HCT116 (cell line): ENCODE data around the gene SLC7A9. TPM values are rescaled to one million over a fixed set of nuclear protein-coding genes. Genes with fewer than 3 reads are reported as not detected.

Experiments used
- ATAC-seq: fragments of 200-7000 bp; cut with Tn5 transposase; 2 replicates; pipeline ENCODE4 v1.9.1; 2020; ENCODE audit warnings: mild to moderate bottlenecking, moderate library complexity
- BruUV-seq: library from RNA; stranded (reverse); fragments of 400-500 nt; replicated peaks from 2 replicates; lab custom pipeline; 2021; lab: Mats Ljungman, UMichigan
- CTCF ChIA-PET: fragments of 300-600 bp; sonication (Branson Sonifier 250); formaldehyde crosslinking; loops from one replicate; lab custom pipeline; 2021; ENCODE audit warnings: antibody characterized with exemption; lab: Charles Lee
- POLR2A ChIA-PET: fragments of 300-600, 350-600 bp; sonication (Branson Sonifier 250); formaldehyde crosslinking; loops from one replicate; lab custom pipeline; 2021; ENCODE audit warnings: antibody characterized with exemption; lab: Charles Lee
- RAD21 ChIA-PET, 2 experiments: fragments of 300-600 bp; sonication (Branson Sonifier 250); formaldehyde crosslinking; loops; one replicate each; lab custom pipeline; 2023; ENCODE audit warnings: low total read pairs in 2 of 2; ENCODE audit not compliant: uncharacterized antibody in 2 of 2, unreplicated experiment in 2 of 2, low non-redundant PET in 1 of 2; lab: Charles Lee
- DNase-seq: peaks from one replicate; pipeline ENCODE4 v3.0.0-alpha.2; 2010; ENCODE audit warnings: low read depth, low spot score
- H2AFZ ChIP-seq: fragments of 200-600 bp; shearing (Covaris generic), sonication (generic); 2 replicates; pipeline ENCODE4 v1.6.1; 2017; ENCODE audit warnings: low read depth, mixed run types, mixed read lengths, antibody characterized with exemption, low read length; ENCODE audit not compliant: poor library complexity, severe bottlenecking
- H3K27ac ChIP-seq: 2 replicates; pipeline ENCODE4 v1.5.1; 2012; ENCODE audit warnings: low read depth, low read length
- H3K27me3 ChIP-seq: fragments of 200-600 bp; sonication (generic); 2 replicates; pipeline ENCODE4 v1.6.1; 2016; ENCODE audit warnings: mixed run types, low read length, mixed read lengths; ENCODE audit not compliant: insufficient read depth
- H3K36me3 ChIP-seq, 2 experiments: fragments of 200-500 bp in 1 of 2; fragments of 200-600 bp in 1 of 2; sonication (Bioruptor generic) in 1 of 2; sonication (generic) in 1 of 2; 2 replicates each; pipeline versions ENCODE4 v1.5.1 to v1.6.1; 2014 to 2016; ENCODE audit warnings: low read length in 2 of 2, inconsistent platforms in 1 of 2, mixed read lengths in 1 of 2, mixed run types in 1 of 2; ENCODE audit not compliant: insufficient read depth in 2 of 2, control insufficient read depth in 1 of 2
- H3K4me1 ChIP-seq, 2 experiments: fragments of 200-600 bp in 1 of 2; sonication (generic) in 1 of 2; 2 replicates each; pipeline versions ENCODE4 v1.5.1 to v1.6.1; 2012 to 2017; ENCODE audit warnings: low read length in 2 of 2, inconsistent platforms in 1 of 2, mild to moderate bottlenecking in 1 of 2, mixed read lengths in 1 of 2, mixed run types in 1 of 2, moderate library complexity in 1 of 2; ENCODE audit not compliant: insufficient read depth in 2 of 2, control insufficient read depth in 1 of 2
- H3K4me2 ChIP-seq: fragments of 200-600 bp; sonication (generic); 2 replicates; pipeline ENCODE4 v1.6.1; 2017; ENCODE audit warnings: mixed run types, low read length, mixed read lengths
- H3K4me3 ChIP-seq, 2 experiments: fragments of 200-600 bp in 1 of 2; sonication (generic) in 1 of 2; replicated peaks in 1 of 2; 2 replicates each; pipeline ENCODE4 v1.5.1; 2011 to 2016; ENCODE audit warnings: low read length in 2 of 2, control low read depth in 1 of 2, low read depth in 1 of 2, mild to moderate bottlenecking in 1 of 2, mixed read lengths in 1 of 2, mixed run types in 1 of 2
- H3K79me2 ChIP-seq: fragments of 200-600 bp; sonication (generic); 2 replicates; pipeline ENCODE4 v1.6.1; 2017; ENCODE audit warnings: mild to moderate bottlenecking, mixed run types, low read length, moderate library complexity, mixed read lengths; ENCODE audit not compliant: insufficient read depth
- H3K9ac ChIP-seq: fragments of 200-600 bp; sonication (generic); 2 replicates; pipeline ENCODE4 v1.6.1; 2016; ENCODE audit warnings: low read length, mixed read lengths
- H3K9me2 ChIP-seq: fragments of 200-600 bp; sonication (generic), shearing (Covaris generic); 2 replicates; pipeline ENCODE4 v1.6.1; 2017; ENCODE audit warnings: mixed run types, mild to moderate bottlenecking, moderate library complexity; ENCODE audit not compliant: insufficient read depth
- H3K9me3 ChIP-seq, 2 experiments: fragments of 200-500 bp in 1 of 2; fragments of 200-600 bp in 1 of 2; sonication (Bioruptor generic) in 1 of 2; sonication (generic) in 1 of 2; 2 replicates each; pipeline ENCODE4 v1.6.1; 2014 to 2017; ENCODE audit warnings: low read length in 2 of 2, mixed read lengths in 2 of 2, inconsistent platforms in 1 of 2, low read depth in 1 of 2, mild to moderate bottlenecking in 1 of 2, mixed run types in 1 of 2, moderate library complexity in 1 of 2; ENCODE audit not compliant: control insufficient read depth in 1 of 2, insufficient read depth in 1 of 2
- H4K20me1 ChIP-seq: fragments of 200-600 bp; sonication (generic), shearing (Covaris generic); 2 replicates; pipeline ENCODE4 v1.6.1; 2017; ENCODE audit warnings: mixed run types, mild to moderate bottlenecking, moderate library complexity; ENCODE audit not compliant: insufficient read depth
- CEBPB ChIP-seq: IDR thresholded peaks from 2 replicates; pipeline ENCODE4 v1.6.1; 2012; ENCODE audit warnings: low read depth
- CTCF ChIP-seq, 3 experiments: fragments of 200-600 bp in 1 of 3; sonication (generic) in 1 of 3; IDR thresholded peaks in 2 of 3; conservative IDR thresholded peaks in 1 of 3; 2 replicates each; pipeline ENCODE4 v1.5.1; 2012 to 2017; ENCODE audit warnings: low read depth in 2 of 3, low read length in 2 of 3, antibody characterized with exemption in 1 of 3, borderline replicate concordance in 1 of 3, control low read depth in 1 of 3, mild to moderate bottlenecking in 1 of 3, mixed read lengths in 1 of 3, mixed run types in 1 of 3, moderate library complexity in 1 of 3; ENCODE audit not compliant: insufficient read depth in 1 of 3
- JUND ChIP-seq: IDR thresholded peaks from 2 replicates; pipeline ENCODE4 v1.6.1; 2012
- POLR2A ChIP-seq: IDR thresholded peaks from 2 replicates; pipeline ENCODE4 v1.7.0; 2011; ENCODE audit warnings: borderline replicate concordance; ENCODE audit not compliant: insufficient read depth, insufficient read length; ENCODE audit errors: extremely low read depth
- RAD21 ChIP-seq: IDR thresholded peaks from 2 replicates; pipeline ENCODE4 v1.6.1; 2012; ENCODE audit warnings: low read depth, mild to moderate bottlenecking
- SIN3A ChIP-seq: IDR thresholded peaks from 2 replicates; pipeline ENCODE4 v1.6.1; 2012; ENCODE audit warnings: low read depth
- SP1 ChIP-seq: IDR thresholded peaks from 2 replicates; pipeline ENCODE4 v1.6.1; 2012; ENCODE audit warnings: low read depth
- SRF ChIP-seq: IDR thresholded peaks from 2 replicates; pipeline ENCODE4 v1.6.1; 2012; ENCODE audit warnings: low read depth
- TCF7L2 ChIP-seq: IDR thresholded peaks from 2 replicates; pipeline ENCODE4 v1.7.0; 2011; ENCODE audit warnings: borderline replicate concordance, inconsistent platforms; ENCODE audit not compliant: insufficient read depth, insufficient read length; ENCODE audit errors: extremely low read depth
- YY1 ChIP-seq: IDR thresholded peaks from 2 replicates; pipeline ENCODE4 v1.6.1; 2011; ENCODE audit warnings: low read length, low read depth, moderate library complexity, mild to moderate bottlenecking; ENCODE audit not compliant: insufficient replicate concordance; ENCODE audit errors: extremely low read depth
- intact Hi-C: fragments of 100-400 bp; cut with micrococcal nuclease; formaldehyde crosslinking; loops from 2 replicates; pipeline ENCODE4 v1.10.0; 2022
- total RNA-seq: library from RNA; stranded (reverse); gene quantifications from one replicate; pipeline ENCODE4 v1.2.1, GENCODE V29; 2021; ENCODE audit not compliant: unreplicated experiment
- TF ChIP-seq, protein P1 (sequence below): IDR thresholded peaks from 2 replicates; pipeline ENCODE4 v1.6.1; 2012; ENCODE audit warnings: low read depth

The SLC7A9 gene
- total RNA-seq, 1 experiment from 2014 or later: 0.42 TPM

DNA sequence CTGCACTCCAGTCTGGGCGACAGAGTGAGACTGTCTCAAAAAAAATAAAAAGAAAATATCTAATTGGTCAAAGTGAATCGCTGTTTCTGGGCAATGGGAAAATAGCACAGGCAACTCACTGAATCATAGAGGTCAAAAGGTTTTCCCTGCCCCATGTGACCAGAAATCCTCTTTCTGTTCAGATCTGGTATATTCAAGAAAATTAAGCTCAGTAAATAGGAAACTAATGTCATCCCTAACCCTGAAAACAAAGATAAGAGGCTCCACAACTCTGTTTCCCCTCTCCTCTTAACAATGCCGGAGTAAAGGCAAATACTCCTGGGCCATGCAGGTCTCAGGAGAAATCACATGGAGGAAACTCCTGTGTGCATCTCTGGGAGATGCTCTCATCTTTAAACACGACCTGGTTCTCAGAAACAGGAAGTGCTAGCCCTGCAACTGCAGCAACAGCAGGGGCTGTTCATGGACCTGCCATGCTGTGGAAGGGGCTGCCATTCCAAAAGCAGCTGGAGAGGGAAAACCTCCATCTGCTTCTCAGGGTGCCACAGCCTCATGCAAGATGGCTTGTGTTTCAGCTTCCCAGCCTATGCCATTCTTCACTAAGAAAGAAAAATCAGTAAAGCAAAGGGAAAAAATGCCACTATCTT, 47.5 kb upstream of the SLC7A9 start:
- TF ChIP-seq RAD21 (no peak), TCF7L2 (no peak), CTCF (IDR thresholded peaks at IDR 0.05 in 2 of 3, conservative IDR thresholded peaks at IDR 0.05 in 1 of 3; ENCODE audit: borderline replicate concordance in 1 of 3, insufficient read depth in 1 of 3, low read depth in 2 of 3, low read length in 2 of 3) (no peak), SIN3A (no peak), SRF (no peak), YY1 (no peak), CEBPB (no peak), POLR2A (no peak), SP1 (no peak), JUND (no peak)
- TF ChIP-seq, protein P1, sequence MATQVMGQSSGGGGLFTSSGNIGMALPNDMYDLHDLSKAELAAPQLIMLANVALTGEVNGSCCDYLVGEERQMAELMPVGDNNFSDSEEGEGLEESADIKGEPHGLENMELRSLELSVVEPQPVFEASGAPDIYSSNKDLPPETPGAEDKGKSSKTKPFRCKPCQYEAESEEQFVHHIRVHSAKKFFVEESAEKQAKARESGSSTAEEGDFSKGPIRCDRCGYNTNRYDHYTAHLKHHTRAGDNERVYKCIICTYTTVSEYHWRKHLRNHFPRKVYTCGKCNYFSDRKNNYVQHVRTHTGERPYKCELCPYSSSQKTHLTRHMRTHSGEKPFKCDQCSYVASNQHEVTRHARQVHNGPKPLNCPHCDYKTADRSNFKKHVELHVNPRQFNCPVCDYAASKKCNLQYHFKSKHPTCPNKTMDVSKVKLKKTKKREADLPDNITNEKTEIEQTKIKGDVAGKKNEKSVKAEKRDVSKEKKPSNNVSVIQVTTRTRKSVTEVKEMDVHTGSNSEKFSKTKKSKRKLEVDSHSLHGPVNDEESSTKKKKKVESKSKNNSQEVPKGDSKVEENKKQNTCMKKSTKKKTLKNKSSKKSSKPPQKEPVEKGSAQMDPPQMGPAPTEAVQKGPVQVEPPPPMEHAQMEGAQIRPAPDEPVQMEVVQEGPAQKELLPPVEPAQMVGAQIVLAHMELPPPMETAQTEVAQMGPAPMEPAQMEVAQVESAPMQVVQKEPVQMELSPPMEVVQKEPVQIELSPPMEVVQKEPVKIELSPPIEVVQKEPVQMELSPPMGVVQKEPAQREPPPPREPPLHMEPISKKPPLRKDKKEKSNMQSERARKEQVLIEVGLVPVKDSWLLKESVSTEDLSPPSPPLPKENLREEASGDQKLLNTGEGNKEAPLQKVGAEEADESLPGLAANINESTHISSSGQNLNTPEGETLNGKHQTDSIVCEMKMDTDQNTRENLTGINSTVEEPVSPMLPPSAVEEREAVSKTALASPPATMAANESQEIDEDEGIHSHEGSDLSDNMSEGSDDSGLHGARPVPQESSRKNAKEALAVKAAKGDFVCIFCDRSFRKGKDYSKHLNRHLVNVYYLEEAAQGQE: no peak
- ChIA-PET CTCF (no interaction called here), POLR2A (no interaction called here)

More for the DNA sequence above, 47.5 kb upstream of the SLC7A9 start:
- H3K79me2 ChIP-seq: no peaks in the 10 kb centered on the region
- no peaks in the 10 kb centered on the region for H3K9me2 ChIP-seq
- RAD21 ChIA-PET: no interaction called here
- no peak overlapping the region for H2AFZ ChIP-seq
- no peak overlapping the region for H3K9ac ChIP-seq
- intact Hi-C loops: no loop called here
- DNase-seq: no peak
- H3K4me2 ChIP-seq: no peak overlapping the region
- H3K9me3 ChIP-seq: no peaks in the 10 kb centered on the region
- no peaks in the 10 kb centered on the region for H3K27me3 ChIP-seq
- H4K20me1 ChIP-seq: no peaks in the 10 kb centered on the region
- H3K27ac ChIP-seq: no peak overlapping the region
- H3K4me3 ChIP-seq: no peak overlapping the region
- H3K4me1 ChIP-seq: no peaks in the 10 kb centered on the region
- BruUV-seq: no TSS peak
- no peaks in the 10 kb centered on the region for H3K36me3 ChIP-seq
- ATAC-seq: no peak
